CD14-positive monocyte (primary cell): ENCODE measurements around the gene FTH1. TPM values are rescaled to one million over a fixed set of nuclear protein-coding genes. Genes with fewer than 3 reads are reported as not detected.
A peak's percentile ranks its signal among the peaks of the same experiment; 100 is the strongest.

ENCODE experiments used
- DNase-seq, 3 donors: peaks; one replicate each; pipeline ENCODE4 v3.0.0-alpha.2; 2011 to 2022
- H2AFZ ChIP-seq: 2 replicates; pipeline ENCODE4 v1.6.0; 2012; ENCODE audit warnings: mild to moderate bottlenecking, low read depth, low read length, inconsistent platforms; ENCODE audit not compliant: insufficient read depth, poor library complexity, severe bottlenecking
- H3K27ac ChIP-seq, 2 donors: 1 replicate in 1 of 2; 2 replicates in 1 of 2; pipeline ENCODE4 v1.5.1; 2012 to 2013; ENCODE audit warnings: low read length in 2 of 2, control low read depth in 1 of 2, inconsistent platforms in 1 of 2, low read depth in 1 of 2, mild to moderate bottlenecking in 1 of 2
- H3K27me3 ChIP-seq, 2 donors: one replicate each; pipeline versions ENCODE4 v1.6.0 to v1.6.1; 2011 to 2013; ENCODE audit warnings: low read length in 2 of 2; ENCODE audit not compliant: control insufficient read depth in 2 of 2, insufficient read depth in 2 of 2
- H3K36me3 ChIP-seq, 2 donors: replicated peaks in 1 of 2; 1 replicate in 1 of 2; 2 replicates in 1 of 2; pipeline versions ENCODE4 v1.5.1 to v1.6.1; 2012 to 2013; ENCODE audit warnings: low read length in 2 of 2, control low read depth in 1 of 2, inconsistent platforms in 1 of 2, mild to moderate bottlenecking in 1 of 2; ENCODE audit not compliant: insufficient read depth in 2 of 2, control insufficient read depth in 1 of 2
- H3K4me1 ChIP-seq, 2 donors: 1 replicate in 1 of 2; 2 replicates in 1 of 2; pipeline versions ENCODE4 v1.5.1 to v1.6.1; 2012 to 2013; ENCODE audit warnings: low read length in 2 of 2, control low read depth in 1 of 2, inconsistent platforms in 1 of 2, mild to moderate bottlenecking in 1 of 2, moderate library complexity in 1 of 2; ENCODE audit not compliant: insufficient read depth in 2 of 2, control insufficient read depth in 1 of 2
- H3K4me2 ChIP-seq: replicated peaks from 2 replicates; pipeline ENCODE3; 2012; ENCODE audit warnings: low read length, moderate library complexity, mild to moderate bottlenecking; ENCODE audit not compliant: poor library complexity, severe bottlenecking; ENCODE audit errors: extremely low read depth
- H3K4me3 ChIP-seq, 3 experiments: fragments of 200-600 bp in 1 of 3; sonication (generic) in 1 of 3; replicated peaks in 1 of 3; 1 replicate in 2 of 3; 2 replicates in 1 of 3; pipeline ENCODE4 v1.5.1; 2011 to 2013; ENCODE audit warnings: low read length in 3 of 3, mild to moderate bottlenecking in 3 of 3, control low read depth in 2 of 3, low read depth in 2 of 3, inconsistent platforms in 1 of 3, moderate library complexity in 1 of 3
- H3K79me2 ChIP-seq: 2 replicates; pipeline ENCODE4 v1.6.0; 2012; ENCODE audit warnings: mild to moderate bottlenecking, control low read depth, inconsistent platforms, low read length, moderate library complexity; ENCODE audit not compliant: insufficient read depth
- H3K9ac ChIP-seq: 2 replicates; pipeline ENCODE4 v1.6.0; 2017; ENCODE audit warnings: low read length, mild to moderate bottlenecking; ENCODE audit not compliant: insufficient read depth, poor library complexity, severe bottlenecking
- H3K9me3 ChIP-seq, 2 donors: replicated peaks in 1 of 2; 1 replicate in 1 of 2; 2 replicates in 1 of 2; pipeline versions ENCODE4 v1.5.1 to v1.6.1; 2012 to 2013; ENCODE audit warnings: low read length in 2 of 2, control low read depth in 1 of 2; ENCODE audit not compliant: control insufficient read depth in 1 of 2, insufficient read depth in 1 of 2
- H4K20me1 ChIP-seq: 2 replicates; pipeline ENCODE4 v1.6.0; 2012; ENCODE audit warnings: mild to moderate bottlenecking, low read length, control low read depth, moderate library complexity; ENCODE audit not compliant: insufficient read depth
- H3K27ac Mint-ChIP-seq, 7 donors: one replicate each; pipeline ENCODE4 v1.8.0; 2020; ENCODE audit warnings: mild to moderate bottlenecking in 7 of 7, mixed read lengths in 7 of 7, moderate library complexity in 6 of 7, inconsistent platforms in 2 of 7
- H3K27me3 Mint-ChIP-seq, 3 donors: one replicate each; pipeline ENCODE4 v1.8.0; 2021 to 2022; ENCODE audit warnings: low read depth in 3 of 3, mild to moderate bottlenecking in 3 of 3, mixed read lengths in 3 of 3, moderate library complexity in 3 of 3, inconsistent platforms in 1 of 3
- H3K36me3 Mint-ChIP-seq, 2 donors: one replicate each; pipeline ENCODE4 v1.8.0; 2020; ENCODE audit warnings: mixed read lengths in 2 of 2, inconsistent platforms in 1 of 2, mild to moderate bottlenecking in 1 of 2
- H3K4me1 Mint-ChIP-seq: one replicate; pipeline ENCODE4 v1.8.0; 2020; ENCODE audit warnings: mild to moderate bottlenecking, mixed read lengths
- H3K4me3 Mint-ChIP-seq, 2 donors: one replicate each; pipeline ENCODE4 v1.8.0; 2020; ENCODE audit warnings: mild to moderate bottlenecking in 2 of 2, mixed read lengths in 2 of 2, moderate library complexity in 1 of 2
- H3K9me3 Mint-ChIP-seq, 7 donors: one replicate each; pipeline ENCODE4 v1.8.0; 2020 to 2022; ENCODE audit warnings: mixed read lengths in 7 of 7, mild to moderate bottlenecking in 6 of 7, moderate library complexity in 6 of 7, inconsistent platforms in 2 of 7
- WGBS: methylation state at CpG from one replicate; pipeline ENCODE4 v1.1.5; 2013; ENCODE audit warnings: missing lambda C conversion rate; ENCODE audit not compliant: insufficient coverage; 5-methylcytosine and 5-hydroxymethylcytosine counted together
- intact Hi-C, 2 donors: fragments of 100-400 bp; cut with micrococcal nuclease; formaldehyde crosslinking; loops; one replicate each; pipeline versions ENCODE4 v1.15.0 to v1.15.1; 2023
- polyA plus RNA-seq, 3 donors: library from polyadenylated mRNA; depleted of rRNA in 1 of 3; unstranded in 2 of 3; stranded (reverse) in 1 of 3; fragments of 300-500 nt in 2 of 3; fragments of >200 nt in 1 of 3; fragmentation: Illumina TruSeq in 2 of 3; gene quantifications; 1 replicate in 2 of 3; 2 replicates in 1 of 3; pipeline ENCODE4 v1.2.3, GENCODE V29; 2012 to 2021
- TF ChIP-seq, protein P1 (sequence below): fragments of 200-600 bp; IDR thresholded peaks from one replicate; pipeline ENCODE4 v1.8.0; 2022; ENCODE audit warnings: antibody characterized with exemption, mild to moderate bottlenecking

The FTH1 gene
- polyA plus RNA-seq, 3 donors, result 8,968 to 15,394 (median 11,239) TPM

DNA sequence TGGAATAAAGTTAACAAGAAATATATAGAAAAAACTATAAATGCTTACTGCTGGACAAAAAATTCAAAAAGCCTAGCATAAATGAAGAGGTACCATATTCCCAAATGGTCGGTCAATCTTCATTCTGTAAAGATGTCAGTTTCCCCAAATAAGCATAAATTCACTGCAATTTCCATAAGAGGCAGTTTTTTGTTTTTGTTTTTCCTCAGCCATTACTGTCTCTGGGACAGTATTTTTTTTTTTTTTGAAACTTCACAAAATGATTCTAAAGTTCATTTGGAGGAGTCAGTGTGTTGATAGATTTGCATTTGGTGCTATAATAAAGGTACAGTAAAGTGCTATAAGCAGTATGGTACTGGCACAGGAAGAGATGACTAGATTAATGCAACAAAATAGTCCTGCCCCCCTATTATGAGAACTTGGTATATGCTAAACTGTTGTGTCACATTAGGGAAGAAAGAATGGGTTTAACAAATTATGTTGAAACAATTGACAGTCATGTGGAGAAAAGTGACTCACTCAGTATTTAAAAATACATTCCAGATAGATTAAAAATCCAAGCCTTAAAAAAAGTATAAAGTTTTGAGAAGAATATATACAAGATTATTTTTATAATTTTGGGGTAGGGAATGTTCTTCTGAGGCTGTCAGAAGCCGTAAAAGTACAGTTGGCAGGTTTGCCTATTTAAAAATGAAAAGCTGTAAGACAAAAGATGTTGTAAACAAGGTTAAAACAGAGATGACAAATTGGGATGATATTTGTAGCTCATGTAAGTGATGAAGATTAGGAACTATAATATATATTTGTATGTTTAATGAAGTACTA lies 2.6 kb upstream of the FTH1 start:
- Mint-ChIP-seq H3K4me1 (peaks cover 57% of the 10 kb centered on the region), H3K27me3 (peaks cover 0 to 27% (median 0%) of the 10 kb centered on the region in 3 donors), H3K36me3 (peaks cover 38 to 42% of the 10 kb centered on the region in 2 donors), H3K9me3 (peaks cover 0 to 16% (median 9%) of the 10 kb centered on the region in 7 donors), H3K4me3 (peak overlapping the region; percentile 75 to 97), H3K27ac (peak overlapping the region; percentile 98 to 100 (median 99))
- Histone ChIP-seq H3K36me3 (peaks cover 13 to 22% of the 10 kb centered on the region in 2 donors), H3K79me2 (peaks cover 53% of the 10 kb centered on the region), H3K4me3 (peak overlapping the region in 1 of 3 experiments; percentile 100), H3K4me1 (peaks cover 62 to 63% of the 10 kb centered on the region in 2 donors), H3K27ac (peak overlapping the region; percentile 94 to 95), H3K9ac (peak overlapping the region; percentile 100), H2AFZ (no peak overlapping the region), H3K27me3 (no peaks in the 10 kb centered on the region), H3K9me3 (no peaks in the 10 kb centered on the region), H3K4me2 (peak overlapping the region; percentile 89), H4K20me1 (peaks cover 29% of the 10 kb centered on the region)
- WGBS, result 33% methylated on average over 1 of the region's 2 CpGs
- DNase-seq, result peak; percentile 88 to 96 (median 92)
- TF ChIP-seq, protein P1, sequence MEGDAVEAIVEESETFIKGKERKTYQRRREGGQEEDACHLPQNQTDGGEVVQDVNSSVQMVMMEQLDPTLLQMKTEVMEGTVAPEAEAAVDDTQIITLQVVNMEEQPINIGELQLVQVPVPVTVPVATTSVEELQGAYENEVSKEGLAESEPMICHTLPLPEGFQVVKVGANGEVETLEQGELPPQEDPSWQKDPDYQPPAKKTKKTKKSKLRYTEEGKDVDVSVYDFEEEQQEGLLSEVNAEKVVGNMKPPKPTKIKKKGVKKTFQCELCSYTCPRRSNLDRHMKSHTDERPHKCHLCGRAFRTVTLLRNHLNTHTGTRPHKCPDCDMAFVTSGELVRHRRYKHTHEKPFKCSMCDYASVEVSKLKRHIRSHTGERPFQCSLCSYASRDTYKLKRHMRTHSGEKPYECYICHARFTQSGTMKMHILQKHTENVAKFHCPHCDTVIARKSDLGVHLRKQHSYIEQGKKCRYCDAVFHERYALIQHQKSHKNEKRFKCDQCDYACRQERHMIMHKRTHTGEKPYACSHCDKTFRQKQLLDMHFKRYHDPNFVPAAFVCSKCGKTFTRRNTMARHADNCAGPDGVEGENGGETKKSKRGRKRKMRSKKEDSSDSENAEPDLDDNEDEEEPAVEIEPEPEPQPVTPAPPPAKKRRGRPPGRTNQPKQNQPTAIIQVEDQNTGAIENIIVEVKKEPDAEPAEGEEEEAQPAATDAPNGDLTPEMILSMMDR, result no peak
- intact Hi-C loops, result loop anchor here (5.0 kb wide), 2 partner anchors 572 to 582 kb away; no protein-coding TSS in a partner anchor

DNA sequence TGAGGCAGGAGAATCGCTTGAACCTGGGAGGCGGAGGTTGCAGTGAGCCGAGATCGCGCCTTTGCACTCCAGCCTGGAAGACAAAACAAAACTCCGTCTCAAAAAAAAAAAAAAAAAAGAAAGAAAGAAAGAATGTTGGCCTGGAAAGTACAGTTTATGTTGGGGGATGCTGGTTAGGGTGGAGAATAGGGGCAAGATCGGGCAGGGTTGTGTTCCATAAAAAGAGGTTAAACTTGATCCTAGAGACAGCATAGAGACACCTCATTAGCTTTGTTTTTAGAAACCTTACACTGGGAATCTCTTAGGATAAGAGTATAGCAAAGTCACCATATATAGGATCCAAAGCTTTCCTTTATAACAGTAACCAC lies 1.9 kb upstream of the FTH1 start:
- Histone ChIP-seq H3K9ac (peak overlapping the region; percentile 100), H3K27me3 (no peaks in the 10 kb centered on the region), H3K9me3 (no peaks in the 10 kb centered on the region), H3K4me1 (peaks cover 69% of the 10 kb centered on the region in 2 donors), H2AFZ (no peak overlapping the region), H4K20me1 (peaks cover 36% of the 10 kb centered on the region), H3K27ac (peak overlapping the region; percentile 95 to 99), H3K36me3 (peaks cover 16 to 28% of the 10 kb centered on the region in 2 donors), H3K4me3 (peak overlapping the region in 1 of 3 experiments; percentile 100), H3K4me2 (peak overlapping the region; percentile 89), H3K79me2 (peaks cover 60% of the 10 kb centered on the region)
- Mint-ChIP-seq H3K9me3 (peaks cover 0 to 18% (median 9%) of the 10 kb centered on the region in 7 donors), H3K4me3 (peak overlapping the region; percentile 95 to 97), H3K36me3 (peaks cover 44 to 49% of the 10 kb centered on the region in 2 donors), H3K4me1 (peaks cover 59% of the 10 kb centered on the region), H3K27me3 (peaks cover 0 to 33% (median 0%) of the 10 kb centered on the region in 3 donors), H3K27ac (peak overlapping the region; percentile 98 to 100 (median 99))
- intact Hi-C loops, result loop anchor here in 1 of 2 donors (5.0 kb wide), 1 partner anchor 583 kb away; no protein-coding TSS in a partner anchor
- no peak for DNase-seq
- TF ChIP-seq, protein P1, result no peak
- 100% methylated on average over 2 of the region's 7 CpGs for WGBS
